Stimulated activated CD4-positive, alpha-beta T cell treated with anti-CD3 and anti-CD28 coated beads, Interleukin-4, amount 100 ng/mL, for 4 hours (primary cell): ENCODE results near the gene MYL6B.
"Not testable (repeated sequence)": the region's sequence is repeated elsewhere in the genome, so short reads cannot be mapped to it uniquely, and the experiment has no call there.

ENCODE experiments used
- DNase-seq, 2 experiments: peaks; one replicate each; pipeline ENCODE4 v3.0.0-alpha.2; 2020

Gene MYL6B

GRCh38 chr12:56154246-56154771 is 1.9 kb downstream of the MYL6B start:
- DNase-seq, result no peak

DNA sequence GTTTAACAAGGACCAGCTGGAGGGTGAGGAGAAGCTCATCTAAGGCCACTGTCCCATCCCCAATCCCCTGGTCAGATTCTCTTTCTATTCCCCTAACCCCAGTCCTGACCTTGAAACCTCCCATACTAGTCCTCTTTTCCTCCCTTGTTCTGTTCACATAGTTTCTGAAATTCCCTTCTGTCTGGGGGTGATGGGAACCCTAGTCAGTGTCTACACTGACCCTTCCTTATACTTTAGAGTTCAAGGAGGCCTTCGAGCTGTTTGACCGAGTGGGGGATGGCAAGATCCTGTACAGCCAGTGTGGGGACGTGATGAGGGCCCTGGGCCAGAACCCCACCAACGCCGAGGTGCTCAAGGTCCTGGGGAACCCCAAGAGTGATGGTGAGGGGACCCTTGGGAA is 2.4 kb downstream of the MYL6B start:
- DNase-seq, result no peak

- DNase-seq, result no peak
Observed at GRCh38 chr12:56155256-56155845, 3.0 kb downstream of the MYL6B start.

- DNase-seq, result not testable (repeated sequence)
Observed at GRCh38 chr12:56156464-56157200, 4.2 kb downstream of the MYL6B start.

- peak; percentile 46 for DNase-seq
Observed at GRCh38 chr12:56157201-56158028, 5.0 kb downstream of the MYL6B start.

GRCh38 chr12:56158029-56158925 is 5.9 kb downstream of the MYL6B start, which contains the start of gene MYL6:
Gene MYL6 (plus strand): TSS chr12:56158359. CDS start chr12:56158402, 43 bp downstream.
- peak; percentile 79 to 92 for DNase-seq

DNA sequence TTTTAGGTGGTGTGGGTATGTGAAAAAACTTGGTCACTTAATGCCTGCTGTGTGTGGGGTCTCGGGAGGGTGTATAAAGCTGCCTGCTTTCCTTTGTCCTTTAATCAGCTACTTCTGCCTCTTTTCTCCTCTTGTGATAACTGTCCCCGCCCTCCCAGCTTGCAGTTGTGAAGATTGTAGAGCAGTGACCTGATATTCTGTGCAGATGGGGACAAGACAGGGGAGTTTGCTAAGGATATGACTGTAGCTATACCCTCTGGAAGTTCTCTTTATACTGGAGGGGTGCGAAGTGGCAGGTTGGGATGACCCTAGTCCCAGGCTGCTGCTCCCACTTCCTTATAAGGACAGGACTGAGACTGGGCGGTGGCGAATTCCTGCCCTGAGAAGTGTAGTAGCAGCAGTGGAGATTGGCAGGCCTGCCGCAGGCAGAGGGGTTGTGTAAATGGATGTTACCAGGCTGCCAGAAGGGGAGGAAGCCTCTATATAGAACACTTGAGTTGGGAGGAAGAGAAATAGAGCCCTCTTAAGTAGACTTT is 6.6 kb downstream of the MYL6B start:
- no peak for DNase-seq

- no peak for DNase-seq
Observed at GRCh38 chr12:56159482-56160192, 7.2 kb downstream of the MYL6B start.

GRCh38 chr12:56160193-56160763 is 7.9 kb downstream of the MYL6B start:
- DNase-seq, result peak; percentile 50 to 59

GRCh38 chr12:56160894-56161689 is 8.7 kb downstream of the MYL6B start:
- DNase-seq, result no peak

DNA sequence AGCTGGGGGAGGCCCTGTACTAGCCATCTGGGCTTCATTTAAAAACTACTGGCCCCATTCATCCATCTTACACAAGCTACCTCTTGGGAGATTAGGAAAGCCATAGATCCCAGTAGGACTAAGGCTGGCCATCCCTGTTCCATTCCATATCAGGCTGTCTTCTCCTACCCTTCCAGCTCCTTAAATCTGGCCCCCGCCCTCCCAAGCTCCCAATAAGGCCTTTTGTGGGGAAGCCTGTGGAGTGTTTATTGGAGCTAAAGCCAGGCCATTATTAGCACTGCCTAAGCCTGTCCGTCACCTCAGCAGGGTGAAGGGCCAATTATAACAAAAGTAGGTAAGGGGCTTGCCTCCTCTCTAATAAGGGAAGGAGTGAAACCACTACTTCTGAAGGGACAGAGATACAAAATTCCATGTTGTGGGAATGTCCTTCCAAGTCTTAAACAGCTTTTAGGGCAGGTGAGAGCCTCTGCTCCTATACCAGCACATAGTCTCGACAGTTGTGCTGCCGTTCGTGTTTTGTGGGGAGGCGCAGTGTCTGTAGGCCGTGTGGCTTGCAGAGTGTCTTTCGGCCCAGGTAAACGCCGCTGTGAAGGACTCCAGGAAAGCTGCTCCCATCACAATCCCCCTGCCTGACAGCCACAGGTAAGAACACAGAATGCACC is 9.4 kb downstream of the MYL6B start:
- DNase-seq, result no peak

GRCh38 chr12:56162468-56163290 is 10.3 kb downstream of the MYL6B start:
- DNase-seq, result no peak

DNA sequence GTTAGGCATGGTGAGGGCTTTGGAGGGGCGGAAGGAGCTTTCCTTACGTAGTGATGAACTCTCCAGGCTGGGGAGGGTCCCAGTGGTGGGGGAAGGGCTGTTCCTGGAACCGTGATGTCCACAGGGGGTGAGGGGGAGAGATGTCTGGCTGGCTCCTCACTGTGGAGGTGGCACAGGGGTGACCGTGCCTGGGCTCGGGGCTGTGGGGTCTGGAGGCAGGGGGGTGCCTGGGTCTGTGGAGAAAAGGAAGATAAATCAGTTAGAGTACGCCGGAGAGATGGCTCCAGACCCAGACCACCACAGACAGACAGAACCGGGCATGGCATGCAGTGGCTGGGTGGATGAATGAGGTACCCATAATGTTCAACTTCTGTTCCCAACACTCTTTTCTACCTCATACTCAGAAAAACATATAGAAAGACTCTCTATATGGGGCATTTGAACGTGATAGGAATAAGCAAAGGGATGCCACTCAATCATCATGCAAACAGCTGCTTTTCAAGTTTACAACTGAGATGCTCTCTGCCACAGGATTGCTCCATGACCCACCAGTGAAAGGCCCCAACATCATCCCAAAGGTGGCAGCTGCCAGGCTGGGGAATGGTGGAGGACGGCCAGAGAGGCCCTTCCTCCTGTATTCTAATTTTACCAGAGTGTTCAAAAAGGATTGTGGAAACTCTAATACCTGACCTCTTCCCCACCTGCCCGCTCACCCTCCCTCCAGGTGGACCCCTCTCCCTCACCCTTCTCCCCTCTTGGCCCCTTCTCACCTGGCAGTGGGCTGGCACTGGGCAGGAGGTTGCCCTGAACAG is 11.4 kb downstream of the MYL6B start:
- no peak for DNase-seq

DNA sequence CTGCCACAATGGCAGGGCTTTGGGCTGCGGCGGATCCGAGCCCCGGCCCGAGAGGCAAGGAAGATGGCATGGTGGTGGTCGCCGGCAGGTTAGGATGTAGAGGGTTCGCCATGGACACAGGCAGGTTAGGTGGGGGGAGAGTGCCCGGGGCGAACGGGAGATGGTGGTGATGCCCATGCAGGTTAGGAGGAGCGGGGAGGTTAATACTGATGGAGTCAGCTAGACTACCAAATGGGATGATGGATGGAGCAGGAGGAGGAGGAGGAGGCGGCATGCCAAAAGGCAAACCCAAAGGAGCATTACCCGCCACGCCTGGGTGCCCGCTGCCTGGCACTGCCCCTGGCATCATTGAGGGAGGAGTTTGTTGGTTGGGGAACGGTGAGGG is 11.9 kb downstream of the MYL6B start:
- DNase-seq, result no peak

DNA sequence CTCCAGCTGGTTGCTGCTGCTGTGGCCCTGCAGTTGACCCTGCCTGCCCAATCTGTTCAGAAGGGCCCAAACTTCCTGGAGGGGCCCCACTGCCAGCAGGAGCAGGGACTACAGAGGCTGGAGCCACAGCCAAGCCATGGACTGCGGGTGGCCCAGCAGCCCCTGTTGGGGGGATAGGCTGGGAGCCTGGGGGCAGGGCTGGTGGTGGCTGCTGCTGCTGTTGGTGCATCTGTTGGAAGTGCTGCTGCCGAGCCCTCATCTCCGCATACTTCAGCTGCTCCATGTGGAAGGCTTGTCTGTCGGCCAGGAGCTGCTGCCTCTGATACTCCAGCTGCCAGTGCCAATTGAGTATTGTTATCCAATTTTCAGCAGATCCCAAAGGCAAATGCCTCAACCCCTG is 13.0 kb downstream of the MYL6B start:
- DNase-seq, result no peak

- no peak for DNase-seq
Observed at GRCh38 chr12:56169229-56169759, 16.9 kb downstream of the MYL6B start.

GRCh38 chr12:56172839-56173238 is 20.5 kb downstream of the MYL6B start:
- DNase-seq, result no peak

- no peak for DNase-seq
Observed at GRCh38 chr12:56178347-56178746, 26.0 kb downstream of the MYL6B start.
